H1 (cell line): ENCODE data around the gene GH2.

Experiments used
- BCL11A ChIP-seq, 2 experiments: IDR thresholded peaks; one replicate each; pipeline ENCODE4 v1.6.1; 2011; ENCODE audit warnings: low read depth in 2 of 2, low read length in 2 of 2, mild to moderate bottlenecking in 2 of 2
- CEBPB ChIP-seq: IDR thresholded peaks from 2 replicates; pipeline ENCODE4 v1.6.1; 2012; ENCODE audit warnings: low read depth, low read length
- CTCF ChIP-seq, 3 experiments: IDR thresholded peaks; 1 replicate in 2 of 3; 2 replicates in 1 of 3; pipeline versions ENCODE4 v1.5.1 to v1.6.1; 2011; ENCODE audit warnings: low read length in 3 of 3, mild to moderate bottlenecking in 3 of 3, inconsistent platforms in 2 of 3, low read depth in 1 of 3, moderate library complexity in 1 of 3; ENCODE audit not compliant: insufficient read depth in 1 of 3; ENCODE audit errors: control extremely low read depth in 1 of 3
- EP300 ChIP-seq, 2 experiments: IDR thresholded peaks; 1 replicate in 1 of 2; 2 replicates in 1 of 2; pipeline ENCODE4 v1.6.1; 2011 to 2012; ENCODE audit warnings: low read depth in 2 of 2, low read length in 2 of 2, mild to moderate bottlenecking in 2 of 2, borderline replicate concordance in 1 of 2, inconsistent platforms in 1 of 2, moderate library complexity in 1 of 2
- GABPA ChIP-seq: IDR thresholded peaks from 2 replicates; pipeline ENCODE4 v1.6.1; 2011; ENCODE audit warnings: mild to moderate bottlenecking, low read length, moderate library complexity, borderline replicate concordance; ENCODE audit not compliant: insufficient read depth
- MAX ChIP-seq: IDR thresholded peaks from 2 replicates; pipeline ENCODE4 v1.6.1; 2012; ENCODE audit warnings: inconsistent platforms
- NANOG ChIP-seq: IDR thresholded peaks from 2 replicates; pipeline ENCODE4 v1.6.1; 2011; ENCODE audit warnings: low read length, low read depth, mild to moderate bottlenecking, inconsistent platforms; ENCODE audit not compliant: insufficient read depth, poor library complexity, severe bottlenecking
- POLR2A ChIP-seq, 2 experiments: IDR thresholded peaks; 1 replicate in 1 of 2; 2 replicates in 1 of 2; pipeline ENCODE4 v1.6.1; 2011; ENCODE audit warnings: low read depth in 2 of 2, low read length in 2 of 2, mild to moderate bottlenecking in 2 of 2; ENCODE audit errors: control extremely low read depth in 1 of 2
- POLR2AphosphoS5 ChIP-seq: IDR thresholded peaks from 2 replicates; pipeline ENCODE4 v1.6.1; 2011; ENCODE audit warnings: low read depth, low read length
- YY1 ChIP-seq: IDR thresholded peaks from 2 replicates; pipeline ENCODE4 v1.6.1; 2011; ENCODE audit warnings: low read depth, mild to moderate bottlenecking, low read length
- ZNF274 ChIP-seq: IDR thresholded peaks from 2 replicates; pipeline ENCODE4 v1.7.0; 2012; ENCODE audit warnings: low read length, borderline replicate concordance; ENCODE audit errors: extremely low read depth

GRCh38 chr17:63930951-63931575, 49.3 kb upstream of the GH2 start:
- no peak for TF ChIP-seq MAX
- no peak for TF ChIP-seq POLR2AphosphoS5
- no peak for TF ChIP-seq YY1
- TF ChIP-seq POLR2A (IDR thresholded peaks at IDR 0.05; ENCODE audit: control extremely low read depth in 1 of 2, low read depth in 2 of 2, low read length in 2 of 2): no peak
- TF ChIP-seq ZNF274: no peak
- TF ChIP-seq CTCF (IDR thresholded peaks at IDR 0.05; ENCODE audit: control extremely low read depth in 1 of 3, insufficient read depth in 1 of 3, low read depth in 1 of 3, low read length in 3 of 3): no peak
- no peak for TF ChIP-seq NANOG
- no peak for TF ChIP-seq GABPA
- TF ChIP-seq BCL11A (IDR thresholded peaks at IDR 0.05; ENCODE audit: low read depth in 2 of 2, low read length in 2 of 2): no peak
- TF ChIP-seq CEBPB: no peak
- TF ChIP-seq EP300 (IDR thresholded peaks at IDR 0.05; ENCODE audit: borderline replicate concordance in 1 of 2, low read depth in 2 of 2, low read length in 2 of 2): no peak
